Astrocyte of the hippocampus (primary cell): ENCODE data around the gene FARSB.
A peak's percentile ranks its signal among the peaks of the same experiment; 100 is the strongest.
"Not testable (repeated sequence)": the region's sequence is repeated elsewhere in the genome, so short reads cannot be mapped to it uniquely, and the experiment has no call there.

ENCODE experiments used
- DNase-seq: peaks from one replicate; pipeline ENCODE4 v3.0.0; 2011; ENCODE audit warnings: low read depth, low spot score

FARSB gene

DNA sequence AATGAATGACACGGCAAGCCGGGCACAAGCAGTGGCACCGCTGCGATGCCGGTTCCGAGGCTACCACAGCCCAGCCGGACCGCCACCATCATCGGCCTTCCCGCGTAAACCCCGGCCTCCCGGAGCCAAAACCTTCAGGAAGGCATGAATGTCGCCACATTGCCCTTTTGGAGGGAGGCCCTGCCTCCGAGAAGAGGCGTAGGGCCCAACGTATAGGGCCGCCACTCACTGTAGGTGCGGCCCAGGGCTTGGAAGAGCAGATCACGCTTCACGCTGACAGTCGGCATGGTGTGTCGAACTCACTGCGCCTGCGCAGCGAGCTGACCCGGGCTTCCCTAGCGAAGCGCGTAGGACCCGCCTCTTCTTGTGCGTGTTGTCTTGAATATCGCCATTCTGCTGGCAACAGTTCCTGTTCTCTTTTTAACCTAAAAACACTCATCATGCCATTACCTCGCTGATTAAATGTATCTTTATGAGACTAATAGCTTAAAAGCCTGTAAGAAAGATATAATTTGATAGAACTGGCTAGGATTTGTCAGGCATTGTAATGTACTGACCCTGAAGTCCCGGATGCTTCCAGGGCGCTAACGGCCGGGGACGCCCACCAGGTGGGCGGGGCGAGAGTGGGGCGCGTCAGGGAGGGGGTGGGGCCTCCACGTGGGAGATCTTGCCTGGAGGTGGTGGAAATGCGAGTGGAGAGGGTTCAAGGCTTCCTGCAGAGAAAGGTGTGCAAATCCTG, at the start of gene FARSB:
Gene FARSB (minus strand): TSS at position 306 of the 739 bp plus-strand sequence. CDS start 19 bp downstream, at position 287.
- DNase-seq = peak; percentile 98

DNA sequence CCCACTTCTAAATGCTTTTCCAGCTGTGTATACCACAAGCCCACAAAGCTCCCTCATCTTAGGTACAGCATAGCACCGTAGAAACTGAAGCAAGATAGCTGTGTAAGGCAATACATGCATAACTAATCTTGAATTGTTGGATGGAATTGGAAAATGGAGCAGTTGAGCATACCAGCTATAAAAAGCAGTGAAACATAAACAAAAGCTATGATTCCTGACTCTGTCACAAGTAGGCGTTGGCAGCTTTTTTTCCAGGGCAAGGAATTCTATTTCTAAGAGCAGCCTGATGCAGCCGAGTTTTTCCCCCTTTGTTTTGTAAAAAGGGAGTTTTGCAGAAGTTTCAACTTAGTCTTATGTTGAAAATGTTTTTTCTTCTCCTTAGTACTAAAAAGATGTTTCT, 48.0 kb upstream of the FARSB start:
- peak; percentile 37 for DNase-seq

DNA sequence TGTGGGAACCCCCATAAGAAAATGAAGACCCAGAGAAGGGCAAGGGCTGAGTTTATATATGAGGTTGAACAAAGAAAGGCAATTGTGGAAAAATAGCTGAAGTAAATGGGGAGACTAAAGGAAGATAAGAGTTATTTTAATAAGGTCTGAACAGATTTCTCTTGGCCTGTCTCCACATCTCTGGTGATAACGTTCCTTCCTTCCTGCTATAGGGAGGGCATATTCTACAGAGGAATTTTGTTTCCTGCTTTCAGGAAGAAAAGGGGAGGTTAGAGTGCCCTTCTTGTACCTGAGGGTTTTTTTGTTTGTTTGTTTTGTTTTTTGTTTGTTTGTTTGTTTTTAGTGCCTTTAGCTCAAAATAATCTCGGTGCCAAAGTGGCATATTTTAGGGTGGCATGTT, 47.2 kb upstream of the FARSB start:
- no peak for DNase-seq

DNA sequence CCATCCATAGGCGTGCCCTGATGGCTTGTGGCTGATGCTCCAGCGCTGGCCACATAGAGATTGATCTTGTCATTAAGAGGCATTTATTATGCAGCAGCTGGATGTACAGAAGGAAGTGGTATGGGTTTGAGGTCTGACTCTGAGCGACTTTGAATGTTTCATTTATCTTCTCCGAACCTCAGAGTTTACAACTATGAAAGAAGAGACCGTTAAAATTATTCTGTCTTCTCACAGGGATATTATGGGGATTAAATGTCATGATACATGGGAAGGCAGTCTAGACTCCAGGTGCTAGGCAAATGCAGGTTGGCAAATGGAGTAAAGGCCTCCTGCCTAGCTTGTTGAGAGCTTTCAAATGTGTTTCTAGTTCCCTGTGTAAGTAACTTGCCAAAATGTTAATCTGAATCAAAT, 45.8 kb upstream of the FARSB start:
- no peak for DNase-seq

DNA sequence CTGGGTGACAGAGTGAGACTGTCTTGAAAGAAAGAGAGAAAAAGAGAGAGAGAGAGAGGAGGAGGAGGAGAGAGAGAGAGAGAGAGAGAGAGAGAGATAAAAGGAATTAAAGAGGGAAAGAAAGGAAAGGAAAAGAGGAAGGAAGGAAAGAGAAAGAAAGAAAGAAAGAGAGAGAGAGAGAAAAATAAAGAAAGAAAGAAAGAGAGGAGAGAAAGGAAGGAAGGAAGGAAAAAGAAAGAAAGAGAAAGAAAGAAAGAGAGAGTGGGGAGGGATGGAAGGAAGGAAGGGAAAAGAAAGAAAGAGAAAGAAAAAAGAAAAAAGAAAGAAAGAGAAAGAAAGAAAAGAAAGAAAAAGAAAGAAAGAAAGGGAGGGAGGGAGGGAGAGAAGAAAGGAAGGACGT, 45.3 kb upstream of the FARSB start:
- DNase-seq = no peak

DNA sequence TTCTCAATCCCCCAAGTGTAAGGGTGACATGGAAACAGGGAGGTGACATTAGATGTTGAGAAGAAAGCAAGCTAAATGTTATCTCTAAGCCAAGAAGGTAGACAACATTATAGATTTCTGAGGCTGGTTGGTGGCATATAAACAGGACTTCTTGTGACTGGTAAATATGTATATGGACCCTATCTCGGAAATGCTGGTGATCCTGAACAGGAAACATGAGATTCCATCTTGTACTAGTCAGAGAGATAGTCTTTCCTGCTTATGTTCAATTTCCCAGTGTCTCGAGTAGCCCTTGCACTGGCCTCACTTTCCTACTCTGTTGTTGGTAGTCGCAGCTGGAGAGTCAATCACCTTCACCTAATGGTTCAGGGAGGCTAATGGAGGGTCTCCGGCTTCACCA, 42.4 kb upstream of the FARSB start:
- DNase-seq = no peak

DNA sequence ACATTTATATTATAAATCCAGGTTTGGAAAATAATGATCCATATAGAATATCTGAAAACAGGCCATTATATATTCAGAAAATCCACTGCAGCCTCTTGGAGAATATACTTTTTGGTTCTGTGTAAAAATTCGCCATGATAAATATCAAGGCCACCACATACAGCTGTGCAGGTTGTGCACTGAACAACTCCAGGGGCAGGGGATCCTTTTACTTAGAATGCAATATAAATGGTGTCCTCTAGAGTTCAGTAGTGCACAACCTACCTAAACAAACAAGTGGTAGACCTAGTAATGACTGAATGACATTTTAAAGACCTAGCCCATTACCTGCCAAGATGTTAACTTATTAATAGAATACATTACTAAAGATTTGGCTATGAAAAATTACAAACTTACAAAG, 37.9 kb upstream of the FARSB start:
- DNase-seq = no peak

DNA sequence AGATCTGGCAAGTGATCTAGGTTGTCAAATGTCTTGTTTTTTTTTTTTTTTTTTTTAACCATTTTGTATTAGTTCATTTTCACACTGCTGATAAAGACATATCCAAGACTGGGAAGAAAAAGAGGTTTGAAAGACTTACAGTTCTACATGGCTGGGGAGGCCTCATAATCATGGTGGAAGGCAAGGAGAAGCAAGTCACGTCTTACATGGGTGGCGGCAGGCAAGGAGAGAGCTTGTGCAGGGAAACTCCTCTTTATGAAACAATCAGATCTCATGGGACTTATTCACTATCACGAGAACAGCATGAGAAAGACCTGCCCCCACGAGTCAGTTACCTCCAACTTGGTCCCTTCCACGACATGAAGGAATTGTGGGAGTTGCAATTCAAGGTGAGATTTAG, 37.5 kb upstream of the FARSB start:
- DNase-seq = not testable (repeated sequence)

DNA sequence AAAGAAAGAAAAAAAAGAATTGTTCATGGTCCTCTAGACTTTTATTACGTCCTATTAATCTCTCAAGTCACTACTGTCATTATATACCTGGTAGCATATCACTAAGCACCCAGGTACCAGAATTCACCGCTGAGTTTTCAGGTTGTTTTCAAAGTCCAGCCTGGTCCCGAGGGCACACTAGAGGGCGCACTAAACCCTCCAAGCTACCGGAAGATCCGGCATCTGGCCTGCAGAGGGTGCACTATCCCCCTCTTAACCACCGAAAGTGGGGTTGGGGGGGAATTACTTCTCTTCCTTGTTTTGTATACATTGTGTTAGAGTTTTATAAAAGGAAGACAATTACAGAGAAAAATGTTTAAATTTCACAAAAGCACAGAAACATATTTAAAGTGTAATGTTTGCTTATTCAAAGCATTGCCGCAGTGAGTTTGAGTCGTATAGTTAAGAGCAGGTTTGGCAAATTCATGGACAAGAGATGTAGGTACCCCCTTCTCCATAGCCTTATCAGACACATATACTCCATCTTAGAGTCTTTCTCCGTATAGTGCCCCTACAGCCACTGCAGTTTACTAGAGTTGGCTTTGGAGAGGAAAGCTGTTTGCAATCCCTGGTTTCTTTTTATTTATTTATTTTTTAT, 34.8 kb upstream of the FARSB start:
- peak; percentile 83 for DNase-seq

DNA sequence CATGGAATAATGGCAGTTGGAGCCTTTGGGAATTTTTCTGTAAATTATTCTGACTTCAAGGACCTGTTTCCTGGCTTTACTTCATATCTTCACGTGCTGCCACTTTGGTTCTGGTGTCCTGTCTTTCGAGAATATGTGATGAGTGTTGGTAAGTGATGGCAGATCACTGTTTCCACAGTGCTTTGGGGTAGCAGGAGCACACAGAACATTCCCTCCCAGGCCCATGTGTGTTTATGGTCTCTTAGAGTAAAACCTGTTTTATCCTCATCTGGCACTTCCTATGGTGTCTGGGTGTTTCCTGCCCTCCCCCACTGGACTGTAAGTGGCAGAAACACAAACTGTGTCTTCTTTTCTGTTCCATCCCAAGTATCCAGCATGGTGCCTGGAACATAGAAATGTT, 33.4 kb upstream of the FARSB start:
- no peak for DNase-seq

DNA sequence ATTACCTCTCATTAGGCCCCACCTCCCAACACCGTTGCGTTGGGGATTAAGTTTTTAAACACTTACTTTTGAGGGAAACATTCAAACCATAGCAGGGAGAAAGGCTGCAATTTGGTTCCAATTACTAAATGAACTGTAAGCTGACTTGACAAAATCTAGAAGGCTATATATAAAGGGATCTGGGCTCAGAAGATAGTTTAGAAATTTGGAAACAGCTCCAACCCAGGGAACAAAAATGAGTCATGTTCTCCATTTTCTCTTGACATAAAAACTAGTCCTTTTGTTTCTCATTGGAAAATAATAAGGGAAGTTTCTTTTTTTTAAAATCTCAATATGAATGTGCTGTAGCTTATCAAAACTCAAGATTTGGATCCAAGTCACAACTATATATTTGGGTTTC, 33.0 kb upstream of the FARSB start:
- DNase-seq = peak; percentile 13

DNA sequence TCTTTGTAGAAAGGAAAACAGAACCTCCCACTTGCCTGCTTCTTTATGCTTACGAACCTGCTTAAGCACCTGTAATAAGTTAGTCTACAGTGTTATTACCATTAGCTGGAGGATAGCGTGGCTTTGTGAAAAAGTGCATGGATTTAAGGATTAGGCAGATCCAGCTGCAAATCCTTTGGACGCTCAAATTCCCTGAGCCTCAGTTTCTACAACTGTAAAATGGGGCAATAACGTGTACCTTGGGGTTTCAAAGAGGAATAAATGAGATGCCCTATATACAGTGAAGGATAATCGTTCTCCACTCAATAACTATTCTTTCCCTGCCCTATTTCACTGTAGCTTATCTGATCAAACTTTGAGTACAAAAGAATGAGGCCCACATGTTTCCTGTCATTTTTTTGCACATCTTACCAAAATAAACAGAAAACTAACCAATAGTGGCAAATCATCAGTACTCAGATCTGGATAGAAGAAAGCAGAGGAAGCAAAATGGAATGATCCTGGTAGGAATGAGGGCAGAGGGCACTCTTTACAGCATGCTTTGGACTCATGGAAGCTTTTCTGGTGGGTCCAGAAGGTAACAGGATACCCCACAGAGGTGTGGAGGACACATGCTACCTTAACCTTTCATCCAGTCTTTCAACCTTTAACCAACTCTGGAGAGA, 30.3 kb upstream of the FARSB start:
- DNase-seq = no peak

DNA sequence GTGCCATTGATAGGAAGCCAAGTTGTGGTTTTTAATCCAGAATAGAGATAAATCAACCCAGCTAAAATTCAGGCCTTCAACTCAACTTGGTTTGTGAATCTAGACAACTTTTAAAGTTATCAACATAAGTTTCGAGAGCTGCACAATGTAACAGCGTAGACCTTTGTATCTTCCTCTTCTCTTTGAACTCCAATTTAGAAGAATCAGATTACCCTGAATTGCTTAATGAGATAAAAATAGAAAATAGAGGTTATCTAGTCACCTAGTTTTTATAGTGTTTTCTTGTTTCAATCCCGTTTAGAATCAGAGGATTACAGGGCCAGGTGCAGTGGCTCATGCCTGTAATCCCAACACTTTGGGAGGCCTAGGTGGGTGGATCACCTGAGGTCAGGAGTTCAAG, 27.9 kb upstream of the FARSB start:
- DNase-seq = no peak

DNA sequence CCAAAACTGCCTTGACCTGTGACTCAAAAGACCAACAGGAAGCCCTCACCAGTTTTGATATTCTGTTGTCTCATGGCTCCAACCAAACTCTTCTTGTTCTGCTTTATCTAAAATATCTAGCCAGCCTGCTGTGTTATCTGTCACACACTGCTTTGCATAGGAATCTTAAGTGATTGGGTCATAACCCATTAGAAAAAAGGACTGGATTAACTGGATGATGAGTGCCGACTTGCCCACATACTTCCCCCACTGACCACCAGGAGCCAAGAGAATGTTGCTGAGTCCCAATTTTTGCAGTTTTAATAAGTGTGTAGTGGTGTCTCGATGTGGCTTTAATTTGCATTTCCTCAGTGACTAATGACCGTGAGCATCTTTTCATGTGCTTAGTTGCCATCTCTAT, 22.1 kb upstream of the FARSB start:
- DNase-seq = no peak

DNA sequence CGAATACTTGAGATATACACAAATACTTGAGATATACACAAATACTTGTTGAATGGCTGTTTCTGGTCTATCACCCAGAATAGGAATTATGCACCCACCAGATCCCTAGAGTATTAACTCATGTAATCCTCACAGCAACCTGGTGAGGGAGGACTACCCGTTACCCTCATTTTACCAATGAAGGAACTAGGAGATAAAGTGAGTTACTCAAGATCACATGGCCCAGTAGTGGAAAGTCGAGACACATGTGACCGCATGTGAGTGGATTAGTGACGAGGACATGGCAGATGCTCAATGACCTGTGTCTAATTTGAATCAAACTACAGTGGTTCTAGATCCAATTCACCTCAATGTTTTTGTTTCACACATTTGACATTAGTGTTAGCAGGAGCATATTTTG, 18.0 kb upstream of the FARSB start:
- no peak for DNase-seq

DNA sequence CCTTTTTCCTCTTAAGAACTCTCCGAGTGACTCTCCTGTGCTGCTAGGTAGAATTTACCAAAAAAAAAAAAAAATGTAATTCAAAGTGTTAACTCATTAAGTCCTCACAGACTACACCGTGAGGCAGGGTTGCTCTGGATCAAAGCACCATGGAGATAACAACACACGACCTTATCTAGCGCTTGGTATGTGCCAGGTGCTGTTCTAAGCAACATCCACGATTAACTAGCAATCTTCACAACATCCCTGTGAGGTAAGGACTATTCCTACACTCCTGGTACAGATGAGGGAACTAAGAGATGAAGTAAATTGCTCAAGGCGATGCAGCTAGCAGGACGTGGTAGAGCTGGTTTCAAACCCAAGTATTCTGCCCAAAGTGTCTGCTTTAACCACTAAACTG, 17.4 kb upstream of the FARSB start:
- DNase-seq = no peak

DNA sequence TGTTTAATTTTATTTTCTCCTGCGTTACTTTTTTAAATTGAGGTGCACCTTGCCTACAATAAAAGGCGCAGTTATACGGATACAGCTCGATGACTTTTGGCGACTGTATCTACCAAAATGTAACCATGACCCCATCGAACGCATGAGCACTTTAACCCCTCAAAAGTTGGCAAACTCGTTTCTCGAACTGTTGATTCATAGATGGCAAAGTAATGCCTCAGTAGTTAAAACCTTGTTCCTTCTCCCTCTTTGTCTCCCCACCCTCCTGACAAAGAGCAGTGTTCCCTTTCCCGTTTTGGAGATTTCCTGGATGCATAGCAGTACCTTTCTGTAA, 16.1 kb upstream of the FARSB start:
- no peak for DNase-seq

DNA sequence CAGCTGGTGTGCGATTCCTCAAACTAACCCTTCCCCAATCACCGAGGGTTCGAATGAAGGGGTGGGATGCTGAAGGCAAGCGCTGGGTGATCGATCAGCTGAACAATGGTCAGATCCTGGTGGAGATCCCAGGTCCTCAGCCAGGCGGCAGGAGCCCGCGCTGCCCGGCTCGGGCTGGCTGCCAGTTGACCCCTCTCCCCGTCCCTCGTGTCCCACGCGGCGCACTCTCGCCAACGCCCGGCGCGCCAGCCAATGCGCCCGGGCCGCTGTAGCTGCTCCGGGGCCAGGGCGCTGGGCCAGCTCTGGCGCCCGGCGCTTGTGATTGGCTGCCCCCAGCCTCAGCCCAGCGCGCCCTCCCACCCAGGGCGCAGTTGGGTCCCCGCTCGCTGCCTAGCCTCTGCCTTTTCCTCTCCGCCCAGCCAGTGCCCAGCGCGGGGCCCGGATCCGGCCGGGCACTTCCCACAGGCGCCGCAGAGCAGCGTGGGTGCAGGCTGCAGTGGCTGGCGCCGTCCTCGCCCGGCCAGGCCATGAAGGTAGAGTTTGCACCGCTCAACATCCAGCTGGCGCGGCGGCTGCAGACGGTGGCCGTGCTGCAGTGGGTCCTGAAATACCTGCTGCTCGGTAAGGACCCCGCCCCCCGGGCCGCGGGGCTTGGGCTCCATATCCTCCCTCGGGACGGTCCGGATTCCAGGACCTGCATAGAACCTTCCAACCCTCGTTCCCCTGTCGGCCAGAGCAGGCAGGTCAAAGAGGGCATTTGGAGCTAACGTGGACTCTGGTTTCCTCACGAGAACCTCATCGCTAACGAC, 15.6 kb upstream of the FARSB start, which contains the start of gene MOGAT1:
Gene MOGAT1 (plus strand): TSS at position 400 of the 809 bp plus-strand sequence. CDS start 128 bp downstream, at position 528.
- DNase-seq = peak; percentile 58

DNA sequence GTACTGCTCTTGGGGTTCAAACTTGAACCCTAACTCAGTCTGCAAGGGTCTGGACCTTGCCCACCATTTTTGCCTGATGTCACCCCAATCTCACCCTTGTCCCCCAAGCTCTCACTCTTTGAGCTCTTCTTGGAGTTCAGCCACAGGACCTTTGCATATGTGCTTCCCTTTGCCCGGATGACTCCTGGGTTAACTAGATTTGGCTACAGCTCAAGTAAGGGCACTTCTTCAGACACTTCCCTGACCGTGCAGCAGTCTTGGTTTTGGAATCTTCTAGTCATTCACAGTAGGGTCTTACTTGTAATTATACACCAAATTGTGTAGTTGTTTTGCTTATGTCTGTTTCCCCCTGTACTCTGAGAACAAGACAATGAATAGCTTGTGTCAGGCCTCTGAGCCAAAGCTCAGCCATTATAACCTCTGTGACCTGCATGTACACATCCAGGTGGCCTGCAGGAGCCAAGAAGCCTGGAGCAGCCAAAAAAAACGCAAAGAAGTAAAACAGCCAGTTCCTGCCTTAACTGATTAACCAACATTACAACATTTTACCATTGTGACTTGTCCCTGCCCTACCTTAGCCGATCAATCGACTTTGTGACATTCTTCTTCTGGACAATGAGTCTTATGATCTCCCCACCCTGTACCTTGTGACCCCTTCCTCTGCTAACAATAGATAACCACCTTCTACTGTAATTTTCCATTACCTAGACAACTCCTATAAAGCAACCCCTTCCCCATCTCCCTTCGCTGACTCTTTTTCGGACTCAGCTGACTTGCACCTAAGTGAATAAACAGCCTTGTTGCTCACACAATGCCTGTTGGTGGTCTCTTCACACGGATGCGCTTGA, 14.5 kb upstream of the FARSB start:
- DNase-seq = no peak

DNA sequence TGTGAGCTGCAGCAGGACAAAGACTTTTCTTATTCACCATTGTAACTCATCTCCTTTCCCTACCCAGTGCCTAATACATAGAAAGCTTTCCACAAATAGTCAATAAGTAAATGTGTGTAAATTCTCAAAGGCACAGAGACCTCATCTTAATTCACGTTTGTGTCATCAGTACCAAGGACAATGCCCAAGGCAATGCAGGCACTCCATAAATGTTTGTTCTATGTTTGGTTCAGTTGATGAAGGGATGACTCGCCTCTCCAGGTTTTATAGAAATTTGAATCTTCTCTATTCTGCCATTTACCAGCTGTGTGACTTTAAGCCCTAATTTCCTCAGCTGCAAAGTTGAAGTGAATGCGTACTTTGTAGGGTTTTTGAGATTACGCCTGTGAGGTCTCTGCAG, 13.5 kb upstream of the FARSB start:
- no peak for DNase-seq

DNA sequence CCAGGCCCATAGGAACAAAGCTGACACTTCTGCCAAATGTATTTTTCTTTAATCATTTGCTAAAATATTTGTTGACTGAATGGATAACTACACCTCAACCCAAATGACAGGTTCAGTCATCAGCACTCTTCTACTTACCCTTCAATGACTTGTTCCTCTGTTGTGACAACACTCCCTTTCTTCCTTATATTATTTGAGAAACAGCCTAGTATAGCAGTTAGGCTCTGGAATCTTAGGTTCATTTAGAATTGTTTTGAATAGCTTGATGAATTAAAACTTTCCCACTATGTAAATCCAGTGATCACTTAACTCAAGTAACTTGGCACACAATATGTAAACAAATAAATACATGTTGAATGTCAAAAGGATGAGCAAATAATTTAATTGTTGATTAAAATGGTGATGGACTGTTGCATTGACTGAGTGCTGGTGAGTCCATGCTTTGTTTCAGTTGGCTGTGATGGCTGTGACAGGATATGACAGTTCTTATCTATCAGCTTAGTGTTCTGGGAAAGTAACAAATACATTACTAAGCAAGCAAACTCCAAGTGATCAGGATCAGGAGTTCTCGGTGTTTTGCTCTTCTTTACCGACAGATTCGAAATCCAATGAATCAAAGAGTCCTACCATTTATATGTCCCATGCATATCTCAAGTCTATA, 12.7 kb upstream of the FARSB start:
- no peak for DNase-seq
